PC-9 (cell line): ENCODE data around the gene PDZD7. TPM values are rescaled to one million over a fixed set of nuclear protein-coding genes. Genes with fewer than 3 reads are reported as not detected.

Source experiments
- BruUV-seq: library from RNA; stranded (reverse); fragments of 400-500 nt; replicated peaks from 2 replicates; lab custom pipeline; 2021; lab: Mats Ljungman, UMichigan
- CTCF ChIA-PET: fragments of 300-600 bp; sonication (Branson Sonifier 250); formaldehyde crosslinking; loops from one replicate; lab custom pipeline; 2022; ENCODE audit warnings: antibody characterized with exemption; lab: Charles Lee
- POLR2A ChIA-PET: fragments of 300-600 bp; sonication (Branson Sonifier 250); formaldehyde crosslinking; loops from one replicate; lab custom pipeline; 2022; ENCODE audit warnings: antibody characterized with exemption; ENCODE audit not compliant: unreplicated experiment; lab: Charles Lee
- DNase-seq, 2 experiments: peaks; one replicate each; pipeline versions ENCODE4 v3.0.0 to v3.0.0-alpha.2; 2015 to 2022; ENCODE audit warnings: mixed read lengths in 1 of 2
- H2AFZ ChIP-seq: fragments of 200-600 bp; sonication (generic); 2 replicates; pipeline ENCODE4 v1.8.1; 2017; ENCODE audit warnings: antibody characterized with exemption
- H3F3A ChIP-seq: fragments of 200-600 bp; sonication (generic); 2 replicates; pipeline ENCODE4 v1.8.1; 2017; ENCODE audit warnings: antibody characterized with exemption, mild to moderate bottlenecking, low read depth; ENCODE audit not compliant: insufficient read depth
- H3K27ac ChIP-seq: fragments of 200-600 bp; sonication (generic); 2 replicates; pipeline ENCODE4 v1.6.1; 2016; ENCODE audit warnings: mixed run types
- H3K27me3 ChIP-seq: fragments of 200-600 bp; sonication (generic); 2 replicates; pipeline ENCODE4 v1.6.1; 2016; ENCODE audit warnings: low read depth, mixed run types; ENCODE audit not compliant: insufficient read depth
- H3K36me3 ChIP-seq: fragments of 200-600 bp; sonication (generic); 2 replicates; pipeline ENCODE4 v1.6.1; 2016; ENCODE audit warnings: low read depth, mixed run types
- H3K4me1 ChIP-seq: fragments of 200-600 bp; sonication (generic); replicated peaks from 2 replicates; pipeline ENCODE4 v1.6.1; 2016; ENCODE audit warnings: mixed run types; ENCODE audit not compliant: insufficient read depth
- H3K4me2 ChIP-seq: fragments of 200-600 bp; sonication (generic); 2 replicates; pipeline ENCODE4 v1.6.1; 2017; ENCODE audit warnings: mixed run types
- H3K4me3 ChIP-seq: fragments of 200-600 bp; sonication (generic); 2 replicates; pipeline ENCODE4 v1.6.1; 2016; ENCODE audit warnings: mixed run types
- H3K79me2 ChIP-seq: fragments of 200-600 bp; sonication (generic); 2 replicates; pipeline ENCODE4 v1.6.1; 2017; ENCODE audit warnings: low read depth, mixed run types
- H3K9me2 ChIP-seq: fragments of 200-600 bp; sonication (generic); 2 replicates; pipeline ENCODE4 v1.8.1; 2017; ENCODE audit warnings: mild to moderate bottlenecking; ENCODE audit not compliant: insufficient read depth
- H3K9me3 ChIP-seq: fragments of 200-600 bp; sonication (generic); 2 replicates; pipeline ENCODE4 v1.8.1; 2016; ENCODE audit warnings: low read depth; ENCODE audit not compliant: insufficient read depth
- H4K20me1 ChIP-seq: fragments of 200-600 bp; sonication (generic); 2 replicates; pipeline ENCODE4 v1.8.1; 2017; ENCODE audit not compliant: insufficient read depth
- CTCF ChIP-seq: fragments of 200-600 bp; sonication (generic); conservative IDR thresholded peaks from 2 replicates; pipeline ENCODE4 v1.6.1; 2017; ENCODE audit warnings: mixed run types, antibody characterized with exemption, mild to moderate bottlenecking, moderate library complexity
- EZH2 ChIP-seq: fragments of 200-600 bp; sonication (generic); IDR thresholded peaks from 2 replicates; pipeline ENCODE4 v1.8.0; 2017; ENCODE audit warnings: antibody characterized with exemption, low read depth
- intact Hi-C: fragments of 100-400 bp; cut with micrococcal nuclease; formaldehyde crosslinking; loops from one replicate; pipeline ENCODE4 v1.10.0; 2022; ENCODE audit not compliant: unreplicated experiment
- total RNA-seq: library from RNA; stranded (reverse); gene quantifications from 2 replicates; pipeline ENCODE4 v1.2.3, GENCODE V29; 2021

The PDZD7 gene
- total RNA-seq, 1 experiment from 2014 or later: 2.8 TPM

GRCh38 chr10:101003639-101004206 lies 27.2 kb downstream of the PDZD7 start:
- H3F3A ChIP-seq: no peaks in the 10 kb centered on the region
- no peaks in the 10 kb centered on the region; the same call in 1 of the 2 replicates for H4K20me1 ChIP-seq
- no peaks in the 10 kb centered on the region for H3K27me3 ChIP-seq
- ChIA-PET POLR2A (no interaction called here), CTCF (no interaction called here)
- H2AFZ ChIP-seq: no peak overlapping the region
- intact Hi-C loops: no loop called here
- peaks cover 2% of the 10 kb centered on the region for H3K4me1 ChIP-seq
- TF ChIP-seq CTCF (no peak), EZH2 (no peak)
- H3K4me3 ChIP-seq: no peak overlapping the region
- H3K27ac ChIP-seq: no peak overlapping the region
- 0 out of 2 replicates have a peak, but pooled peaks cover 5% of the 10 kb centered on the region for H3K79me2 ChIP-seq
- no peaks in the 10 kb centered on the region for H3K9me3 ChIP-seq
- BruUV-seq: no TSS peak
- no peaks in the 10 kb centered on the region for H3K36me3 ChIP-seq
- DNase-seq: no peak
- H3K9me2 ChIP-seq: no peaks in the 10 kb centered on the region
- H3K4me2 ChIP-seq: no peak overlapping the region

- no peak overlapping the region for H3K27ac ChIP-seq
- H2AFZ ChIP-seq: no peak overlapping the region
- H3F3A ChIP-seq: no peaks in the 10 kb centered on the region
- H3K4me1 ChIP-seq: peaks cover 7% of the 10 kb centered on the region
- no peaks in the 10 kb centered on the region; the same call in 1 of the 2 replicates for H4K20me1 ChIP-seq
- H3K36me3 ChIP-seq: no peaks in the 10 kb centered on the region
- TF ChIP-seq EZH2 (no peak), CTCF (no peak)
- H3K4me2 ChIP-seq: no peak overlapping the region
- H3K79me2 ChIP-seq: 0 out of 2 replicates have a peak, but pooled peaks cover 5% of the 10 kb centered on the region
- no peak overlapping the region for H3K4me3 ChIP-seq
- no peaks in the 10 kb centered on the region for H3K27me3 ChIP-seq
- H3K9me2 ChIP-seq: no peaks in the 10 kb centered on the region
- ChIA-PET CTCF (no interaction called here), POLR2A (interaction anchor here (0.6 kb wide), 1 partner anchor 15 kb away, joined by 5 read pairs; the partner anchor contains the start of genes MRPL43 and TWNK)
- BruUV-seq: no TSS peak
- no peaks in the 10 kb centered on the region for H3K9me3 ChIP-seq
- intact Hi-C loops: no loop called here
- DNase-seq: no peak
These were observed 28.5 kb downstream of the PDZD7 start for GRCh38 chr10:101002456-101002855.

GRCh38 chr10:101001659-101002035 lies 29.3 kb downstream of the PDZD7 start:
- peaks cover 7% of the 10 kb centered on the region for H3K4me1 ChIP-seq
- DNase-seq: no peak
- BruUV-seq: no TSS peak
- no peaks in the 10 kb centered on the region for H3K36me3 ChIP-seq
- H3K9me3 ChIP-seq: no peaks in the 10 kb centered on the region
- 0 out of 2 replicates have a peak, but pooled peaks cover 5% of the 10 kb centered on the region for H3K79me2 ChIP-seq
- intact Hi-C loops: loop anchor here (1.0 kb wide), 1 partner anchor 12 kb away; no protein-coding TSS in a partner anchor
- no peaks in the 10 kb centered on the region; the same call in 1 of the 2 replicates for H4K20me1 ChIP-seq
- no peak overlapping the region for H3K4me2 ChIP-seq
- H3F3A ChIP-seq: no peaks in the 10 kb centered on the region
- no peak overlapping the region for H2AFZ ChIP-seq
- POLR2A ChIA-PET: no interaction called here
- no peaks in the 10 kb centered on the region for H3K27me3 ChIP-seq
- CTCF ChIA-PET: interaction anchor here (0.7 kb wide), 1 partner anchor 40 kb away, joined by 3 read pairs; no protein-coding TSS in a partner anchor
- no peaks in the 10 kb centered on the region for H3K9me2 ChIP-seq
- H3K27ac ChIP-seq: no peak overlapping the region
- H3K4me3 ChIP-seq: no peak overlapping the region
- no peak for TF ChIP-seq EZH2
- no peak for TF ChIP-seq CTCF
